HS-27A (cell line): ENCODE measurements around the gene CUEDC2.

Experiments
- DNase-seq: peaks from one replicate; pipeline ENCODE4 v3.0.0-alpha.2; 2012; ENCODE audit warnings: low read depth, missing footprints

Gene CUEDC2

DNA sequence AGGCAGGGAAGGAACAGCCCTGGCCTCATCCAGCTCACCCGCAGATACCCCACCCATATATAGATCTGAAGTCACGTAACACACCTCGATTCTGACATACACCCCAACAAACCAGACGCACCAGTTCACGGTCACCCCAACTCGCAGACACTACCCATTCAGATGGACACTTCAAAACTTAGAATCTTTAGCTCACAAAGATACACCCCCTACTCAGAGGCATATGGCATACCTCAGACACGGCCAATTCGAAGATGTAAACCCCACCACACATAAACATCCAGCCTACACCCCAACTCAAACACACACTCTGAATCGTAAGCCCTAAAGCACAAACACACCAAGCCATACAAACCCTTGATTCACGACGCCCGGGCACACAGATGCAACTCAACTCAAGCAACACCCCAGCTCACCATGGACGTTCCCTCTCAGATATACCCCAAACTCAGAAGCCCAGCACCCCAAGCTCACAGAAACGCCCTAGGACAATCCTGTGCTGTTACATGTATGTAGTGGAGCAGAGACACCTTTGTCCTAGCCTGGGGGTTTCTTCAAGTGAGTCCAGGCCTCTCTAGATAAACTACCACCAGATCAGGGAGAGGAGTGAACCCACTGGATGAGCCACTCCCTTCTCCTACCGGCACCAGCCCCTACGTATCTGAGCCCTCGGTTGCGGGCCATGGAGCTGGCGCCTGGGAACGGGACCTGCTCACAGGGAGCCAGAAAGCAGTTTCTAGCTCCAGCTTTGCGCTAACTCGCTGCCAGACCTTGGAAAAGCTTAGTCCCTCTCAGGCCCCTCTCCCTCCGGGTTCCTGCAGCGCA lies 22.6 kb downstream of the CUEDC2 start:
- no peak for DNase-seq

DNA sequence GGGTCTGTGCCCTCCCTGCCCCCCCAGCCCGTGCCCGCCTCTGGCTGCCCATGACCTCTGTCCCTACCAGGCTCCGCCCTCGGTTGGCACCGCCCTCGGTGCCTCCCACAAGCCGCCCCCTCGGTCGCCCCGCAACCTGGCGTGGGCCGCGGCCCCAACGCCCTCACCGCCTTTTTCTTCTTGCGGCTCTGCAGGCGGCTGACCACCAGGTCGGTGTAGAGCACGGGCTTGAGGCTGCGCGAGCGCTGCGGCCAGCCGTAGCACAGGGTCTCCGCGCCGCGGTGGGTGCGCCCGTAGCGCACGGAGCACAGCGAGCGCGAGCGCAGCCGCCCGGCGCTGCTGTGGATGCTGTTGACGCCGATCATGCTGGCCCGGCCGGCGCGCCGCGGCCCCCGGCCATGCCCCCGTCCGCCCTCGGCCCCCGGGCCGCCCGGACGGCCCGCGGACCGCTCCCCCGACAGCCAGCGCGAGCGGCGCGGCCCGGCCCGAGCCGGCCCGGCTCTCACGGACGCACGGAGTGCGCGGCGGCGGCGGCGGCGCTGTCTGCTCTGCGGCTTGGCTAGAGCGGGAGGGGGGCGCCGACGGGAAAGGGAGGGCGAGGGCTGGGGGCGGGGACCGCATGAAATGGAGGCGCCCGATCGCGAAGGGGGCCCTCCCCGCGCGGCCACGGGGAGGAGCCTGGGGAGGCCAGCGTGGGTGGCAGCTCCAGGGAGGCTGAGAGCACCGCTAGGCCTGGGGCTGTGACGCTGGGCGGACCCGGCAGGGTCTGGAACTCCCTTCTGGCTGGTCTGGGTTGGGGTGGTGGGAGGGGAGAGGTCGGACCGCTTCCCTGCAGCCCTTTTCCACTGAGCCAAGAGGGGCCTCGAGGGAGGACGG lies 23.4 kb downstream of the CUEDC2 start:
- no peak for DNase-seq

DNA sequence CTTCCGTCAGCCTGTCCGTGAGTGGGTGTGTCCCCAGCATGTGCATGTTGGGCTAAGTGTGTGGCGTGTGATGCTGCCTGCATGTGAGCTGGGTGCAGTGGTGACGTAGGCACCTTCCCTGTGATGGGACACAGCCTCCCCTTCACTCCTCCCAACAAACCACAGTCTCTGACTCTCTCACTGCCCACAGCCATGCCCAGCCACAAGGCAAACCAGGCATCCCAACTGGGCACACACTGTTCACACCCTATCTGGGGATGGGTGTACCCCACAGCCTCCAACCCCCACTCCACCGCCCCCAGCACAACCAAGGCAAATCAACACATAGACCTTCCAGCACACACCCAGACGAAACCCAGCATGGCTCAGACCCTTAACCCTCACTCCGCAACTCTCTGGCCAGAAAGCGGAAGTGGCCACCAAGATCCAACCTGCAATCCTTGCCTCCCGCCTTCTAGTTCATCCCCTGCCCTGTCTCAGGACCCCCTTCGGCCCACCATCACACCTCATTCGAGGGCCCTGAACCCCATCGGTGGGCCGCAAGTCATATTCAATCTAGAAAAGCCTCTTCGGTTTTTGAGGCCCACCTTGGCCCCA lies 24.1 kb downstream of the CUEDC2 start:
- no peak for DNase-seq

DNA sequence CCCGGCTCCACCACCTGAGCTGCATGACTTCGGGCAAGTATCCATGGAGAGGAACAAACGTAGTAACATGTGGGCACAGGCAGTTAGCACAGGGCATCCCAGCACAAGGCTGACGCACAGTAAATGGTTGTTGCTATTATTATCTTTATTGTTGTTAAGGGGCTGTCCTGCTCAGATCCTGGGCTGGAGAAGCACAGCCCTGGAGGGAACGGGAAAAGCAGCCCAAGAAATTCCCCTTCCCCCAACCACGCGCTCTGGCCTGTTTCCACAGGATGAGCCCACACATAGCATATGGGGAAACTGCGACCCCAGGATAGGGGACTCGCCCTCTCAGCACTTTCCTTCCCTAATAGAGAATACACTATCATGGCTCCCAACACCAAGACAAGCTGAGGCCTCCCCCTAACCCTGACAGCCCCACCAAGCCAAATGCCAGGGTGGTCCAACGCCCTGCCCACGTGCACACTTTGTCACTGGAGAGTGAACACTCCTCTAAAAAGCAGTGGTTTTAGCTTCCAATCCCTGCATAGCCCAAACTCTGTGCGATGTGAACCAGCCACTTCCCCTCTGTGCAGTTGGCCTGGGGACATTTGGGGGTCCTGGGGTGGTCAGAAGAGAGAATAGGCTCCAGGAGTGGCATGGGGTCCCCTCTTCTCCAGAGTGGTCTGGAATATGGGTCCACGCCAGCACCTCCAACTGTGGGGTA lies 24.8 kb downstream of the CUEDC2 start:
- DNase-seq = no peak

DNA sequence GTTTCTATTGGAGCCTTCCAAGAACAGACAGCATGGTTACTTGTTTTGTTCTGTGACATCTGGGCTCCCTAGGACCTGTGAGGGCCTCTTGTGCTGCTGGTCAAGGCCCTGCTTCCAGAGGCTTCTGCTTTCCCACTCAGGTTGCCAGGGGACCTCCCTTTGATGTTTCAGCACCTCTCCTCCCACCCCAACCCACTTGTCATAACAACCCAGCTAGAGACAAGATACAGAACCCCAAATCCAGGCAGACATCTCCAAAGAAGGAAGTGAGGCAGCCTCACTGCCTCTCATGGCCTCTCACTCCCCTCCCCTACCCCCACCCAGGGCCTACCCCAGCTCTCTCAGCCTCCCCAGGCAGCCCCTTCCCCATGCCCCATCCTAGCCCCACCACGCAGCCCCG lies 25.6 kb downstream of the CUEDC2 start:
- DNase-seq = no peak

DNA sequence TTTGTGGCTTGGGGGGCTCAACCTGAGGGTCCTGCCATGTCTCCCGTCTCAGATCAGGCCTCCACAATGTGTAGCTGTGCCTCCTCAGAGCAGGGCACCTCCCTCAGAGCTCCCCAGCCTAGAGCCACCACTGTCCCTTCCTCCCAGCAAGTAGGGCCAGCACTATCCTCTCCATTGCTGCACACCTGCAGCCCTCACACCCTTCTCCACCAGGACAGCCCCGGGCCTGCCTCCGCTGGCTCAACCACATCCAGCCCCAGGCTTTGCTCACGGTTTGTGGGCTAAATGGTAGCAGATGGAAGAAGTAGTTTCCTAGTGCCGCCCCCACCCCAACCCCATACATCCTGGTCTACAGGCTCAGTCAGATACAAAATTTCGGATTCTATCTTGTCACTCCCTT lies 26.7 kb downstream of the CUEDC2 start:
- no peak for DNase-seq

DNA sequence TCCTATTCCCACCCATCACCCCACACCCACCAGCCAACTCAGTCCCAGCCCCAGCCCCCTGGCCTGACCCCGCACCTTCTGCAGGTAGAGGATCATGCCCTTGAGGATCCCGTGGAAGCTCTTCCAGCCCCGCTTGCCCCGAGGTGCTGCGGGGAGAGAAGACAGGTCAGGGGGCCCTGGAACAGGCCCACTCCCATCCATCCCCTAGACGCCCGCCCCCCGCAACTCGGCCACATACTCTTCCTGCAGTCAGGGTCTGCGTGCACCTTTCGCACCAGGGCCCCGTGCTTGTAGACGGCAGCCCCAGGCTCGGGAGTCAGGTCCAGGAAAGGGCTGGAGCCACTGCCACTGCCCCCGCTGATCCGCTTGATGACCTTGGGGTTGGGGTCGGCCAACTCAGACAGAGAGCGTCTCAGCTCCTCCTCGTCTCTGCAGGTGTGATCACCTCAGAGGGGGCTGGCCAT lies 27.2 kb downstream of the CUEDC2 start:
- DNase-seq = no peak

DNA sequence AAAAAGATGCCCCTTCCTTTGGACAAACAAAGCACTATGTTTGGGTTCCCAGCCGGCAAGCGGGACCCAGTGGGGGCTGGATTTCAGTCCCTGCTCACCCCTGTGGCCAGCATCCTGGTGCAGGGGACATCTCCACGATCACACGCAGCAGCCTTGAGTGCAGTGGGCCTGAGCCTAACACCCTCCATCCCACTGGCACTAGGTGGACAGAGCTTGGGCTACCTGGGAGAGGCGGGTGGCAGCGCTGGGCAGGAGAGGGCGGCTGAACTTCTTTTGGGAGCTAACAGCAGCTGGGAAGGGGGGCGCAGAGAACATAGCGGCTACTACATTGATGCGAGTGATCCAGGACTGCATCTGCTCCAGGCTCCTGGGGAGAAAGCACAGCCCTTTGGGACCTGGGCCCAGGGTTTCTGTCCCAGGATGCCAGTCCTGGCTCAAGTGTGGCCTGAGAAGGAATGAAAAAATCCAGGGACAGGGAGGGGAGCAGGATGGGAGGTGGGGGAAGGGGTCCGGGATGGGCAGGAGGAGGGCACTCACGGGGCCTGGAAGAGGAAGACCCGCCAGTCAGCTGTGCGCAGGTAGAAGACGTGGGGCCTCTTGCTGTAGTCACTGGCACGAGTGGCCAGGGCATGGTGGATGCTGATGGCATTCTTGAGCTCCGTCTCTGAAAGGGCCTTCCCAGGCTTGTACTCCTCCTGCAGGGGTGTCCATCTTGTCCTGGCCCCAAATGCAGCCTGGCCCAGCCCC lies 27.8 kb downstream of the CUEDC2 start:
- no peak for DNase-seq

DNA sequence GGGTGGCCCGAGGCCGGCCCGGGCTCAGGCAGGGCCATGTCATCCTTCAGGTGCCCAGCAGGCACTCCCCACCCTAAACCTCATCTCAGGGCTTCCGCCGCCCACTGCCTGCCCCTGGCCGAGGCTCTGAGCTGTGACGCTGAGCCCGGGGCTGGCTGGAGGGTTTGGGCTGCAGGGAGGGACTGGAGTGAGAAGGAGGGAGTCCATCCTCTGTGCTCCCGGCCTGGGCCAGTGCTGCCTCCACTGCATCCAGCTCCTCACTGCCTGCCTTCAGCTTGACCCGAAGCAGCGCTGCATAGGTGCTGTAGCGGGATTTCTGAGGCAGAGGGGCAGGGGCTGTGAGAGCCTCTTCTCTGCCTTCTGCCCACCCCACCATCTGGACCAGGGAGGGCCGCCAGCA lies 29.3 kb downstream of the CUEDC2 start:
- no peak for DNase-seq

DNA sequence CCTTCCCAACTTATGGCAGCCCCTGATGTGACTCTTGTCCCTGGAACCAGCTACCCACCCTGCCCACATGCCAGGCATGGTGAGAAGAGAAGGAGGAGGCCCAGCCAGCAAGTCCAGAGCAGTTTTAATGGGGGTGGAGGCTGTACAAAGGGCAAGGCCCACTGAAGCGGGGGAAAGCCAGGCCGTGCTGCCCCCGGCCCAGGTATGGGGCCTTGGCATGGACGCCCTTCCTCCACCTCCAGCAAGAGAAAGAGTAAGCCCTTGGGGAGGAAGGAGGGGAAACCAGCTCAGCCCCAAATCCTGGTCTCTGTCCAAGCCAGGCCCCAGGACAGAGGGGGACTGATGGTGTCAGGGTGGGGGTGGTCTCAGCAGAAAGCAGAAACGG lies 29.9 kb downstream of the CUEDC2 start:
- no peak for DNase-seq

DNA sequence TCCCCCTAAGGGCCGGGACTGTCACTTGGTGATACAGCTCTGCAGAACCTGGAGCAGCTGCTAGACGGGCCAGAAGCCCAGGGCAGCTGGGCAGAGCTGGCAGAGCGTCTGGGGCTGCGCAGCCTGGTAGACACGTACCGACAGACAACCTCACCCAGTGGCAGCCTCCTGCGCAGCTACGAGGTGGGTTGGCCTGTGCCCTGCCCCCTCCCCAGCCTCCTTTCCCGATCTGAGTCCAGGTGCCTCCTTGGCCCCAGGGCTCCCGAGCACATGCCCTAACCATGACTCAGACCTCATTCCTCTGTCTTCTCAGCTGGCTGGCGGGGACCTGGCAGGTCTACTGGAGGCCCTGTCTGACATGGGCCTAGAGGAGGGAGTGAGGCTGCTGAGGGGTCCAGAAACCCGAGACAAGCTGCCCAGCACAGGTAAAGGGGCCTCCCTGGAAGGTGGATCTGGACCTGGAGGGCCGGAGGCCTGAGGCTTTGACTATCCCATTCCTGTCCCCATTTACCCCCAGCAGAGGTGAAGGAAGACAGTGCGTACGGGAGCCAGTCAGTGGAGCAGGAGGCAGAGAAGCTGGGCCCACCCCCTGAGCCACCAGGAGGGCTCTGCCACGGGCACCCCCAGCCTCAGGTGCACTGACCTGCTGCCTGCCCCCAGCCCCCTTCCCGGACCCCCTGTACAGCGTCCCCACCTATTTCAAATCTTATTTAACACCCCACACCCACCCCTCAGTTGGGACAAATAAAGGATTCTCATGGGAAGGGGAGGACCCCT lies 30.5 kb downstream of the CUEDC2 start:
- no peak for DNase-seq

DNA sequence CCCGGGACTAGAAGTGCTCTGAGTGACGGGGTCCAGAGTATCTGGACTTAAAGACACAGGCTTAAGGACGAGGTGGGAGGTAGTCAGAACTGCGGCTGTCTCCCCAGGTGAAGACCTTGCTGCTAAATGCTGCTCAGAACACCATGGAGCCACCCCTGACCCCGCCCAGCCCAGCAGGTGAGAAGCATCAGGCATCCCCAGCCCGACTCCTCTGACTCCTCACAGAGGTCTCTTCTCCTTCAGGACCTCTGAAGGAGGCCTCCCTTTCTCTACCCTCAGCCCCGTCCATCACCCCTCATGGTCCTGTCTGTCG lies 31.1 kb downstream of the CUEDC2 start:
- no peak for DNase-seq

DNA sequence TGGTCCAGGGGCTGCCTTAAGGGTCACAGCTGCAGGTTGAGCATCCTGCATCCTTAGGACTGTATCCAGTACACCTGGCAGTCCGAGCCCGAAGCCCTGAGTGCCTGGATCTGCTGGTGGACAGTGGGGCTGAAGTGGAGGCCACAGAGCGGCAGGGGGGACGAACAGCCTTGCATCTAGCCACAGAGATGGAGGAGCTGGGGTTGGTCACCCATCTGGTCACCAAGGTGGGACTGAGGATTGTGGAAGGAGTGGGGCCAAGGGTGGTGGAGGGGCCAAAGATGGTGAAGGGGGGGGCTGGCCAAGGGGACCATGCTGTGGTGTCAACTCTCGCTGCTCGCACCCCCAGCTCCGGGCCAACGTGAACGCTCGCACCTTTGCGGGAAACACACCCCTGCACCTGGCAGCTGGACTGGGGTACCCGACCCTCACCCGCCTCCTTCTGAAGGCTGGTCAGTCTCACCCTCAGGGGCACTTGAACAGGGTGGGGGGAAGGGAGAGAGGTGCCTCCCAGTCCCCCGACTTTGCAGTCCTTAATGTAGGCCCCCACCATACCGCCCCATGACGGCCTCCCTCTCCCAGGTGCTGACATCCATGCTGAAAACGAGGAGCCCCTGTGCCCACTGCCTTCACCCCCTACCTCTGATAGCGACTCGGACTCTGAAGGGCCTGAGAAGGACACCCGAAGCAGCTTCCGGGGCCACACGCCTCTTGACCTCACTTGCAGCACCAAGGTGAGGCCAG lies 31.6 kb downstream of the CUEDC2 start:
- DNase-seq = no peak

DNA sequence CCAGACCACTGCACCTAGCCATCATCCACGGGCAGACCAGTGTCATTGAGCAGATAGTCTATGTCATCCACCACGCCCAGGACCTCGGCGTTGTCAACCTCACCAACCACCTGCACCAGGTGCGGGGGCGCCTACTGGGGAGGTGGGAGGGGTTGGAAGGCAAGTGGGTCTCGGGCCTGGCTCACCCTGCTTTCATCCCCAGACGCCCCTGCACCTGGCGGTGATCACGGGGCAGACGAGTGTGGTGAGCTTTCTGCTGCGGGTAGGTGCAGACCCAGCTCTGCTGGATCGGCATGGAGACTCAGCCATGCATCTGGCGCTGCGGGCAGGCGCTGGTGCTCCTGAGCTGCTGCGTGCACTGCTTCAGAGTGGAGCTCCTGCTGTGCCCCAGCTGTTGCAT lies 32.3 kb downstream of the CUEDC2 start:
- no peak for DNase-seq

DNA sequence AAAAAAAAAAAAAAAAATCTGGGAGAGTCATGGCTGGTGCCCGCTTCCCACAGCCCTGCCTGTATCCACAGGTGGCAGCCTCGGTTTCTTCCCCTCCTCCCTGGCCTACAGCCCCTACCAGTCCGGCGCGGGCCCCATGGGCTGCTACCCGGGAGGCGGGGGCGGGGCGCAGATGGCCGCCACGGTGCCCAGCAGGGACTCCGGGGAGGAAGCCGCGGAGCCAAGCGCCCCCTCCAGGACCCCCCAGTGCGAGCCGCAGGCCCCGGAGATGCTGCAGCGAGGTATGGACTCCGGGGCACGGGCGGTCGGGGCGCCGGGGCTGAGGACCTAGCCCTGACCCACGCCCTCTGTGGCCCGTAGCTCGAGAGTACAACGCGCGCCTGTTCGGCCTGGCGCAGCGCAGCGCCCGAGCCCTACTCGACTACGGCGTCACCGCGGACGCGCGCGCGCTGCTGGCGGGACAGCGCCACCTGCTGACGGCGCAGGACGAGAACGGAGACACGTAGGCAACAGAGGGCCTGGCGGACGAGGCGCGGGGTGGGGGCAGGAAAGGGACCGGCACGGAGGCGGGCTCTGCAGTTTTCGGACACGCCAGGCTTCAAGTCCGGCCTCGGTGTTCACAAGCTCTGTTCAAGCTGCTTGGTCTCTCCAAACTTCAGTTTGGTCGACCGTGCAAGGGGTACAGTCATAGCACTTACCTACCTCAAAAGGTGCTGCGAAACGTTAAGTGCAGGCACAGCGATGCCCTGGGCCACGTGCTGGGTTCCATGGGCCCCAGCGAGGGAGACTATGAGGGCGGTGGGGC lies 33.0 kb downstream of the CUEDC2 start:
- no peak for DNase-seq

DNA sequence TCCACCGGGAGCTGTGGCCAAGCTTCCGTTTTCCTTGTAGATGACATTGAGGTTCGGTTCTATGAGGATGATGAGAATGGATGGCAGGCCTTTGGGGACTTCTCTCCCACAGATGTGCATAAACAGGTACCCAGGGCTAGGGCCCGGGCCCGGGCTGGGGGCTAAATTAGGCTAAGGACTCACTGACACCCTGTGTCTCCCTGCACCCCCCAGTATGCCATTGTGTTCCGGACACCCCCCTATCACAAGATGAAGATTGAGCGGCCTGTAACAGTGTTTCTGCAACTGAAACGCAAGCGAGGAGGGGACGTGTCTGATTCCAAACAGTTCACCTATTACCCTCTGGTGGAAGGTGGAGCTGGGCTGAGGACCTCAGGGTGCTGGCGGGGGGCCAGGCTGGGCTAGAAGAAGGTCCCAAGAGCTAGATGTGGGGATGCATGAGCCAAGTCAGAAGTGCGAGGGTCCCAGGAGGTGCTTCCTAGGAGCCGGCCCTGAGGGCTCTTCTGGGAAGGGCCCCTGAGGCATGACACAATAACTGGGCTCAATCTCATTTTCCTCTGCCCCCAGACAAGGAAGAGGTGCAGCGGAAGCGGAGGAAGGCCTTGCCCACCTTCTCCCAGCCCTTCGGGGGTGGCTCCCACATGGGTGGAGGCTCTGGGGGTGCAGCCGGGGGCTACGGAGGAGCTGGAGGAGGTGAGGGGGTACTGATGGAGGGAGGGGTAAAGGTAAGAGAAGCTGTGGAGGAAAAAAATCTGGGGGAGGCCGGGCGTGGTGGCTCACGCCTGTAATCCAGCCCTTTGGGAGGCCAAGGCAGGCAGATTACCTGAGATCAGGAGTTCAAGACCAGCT lies 34.0 kb downstream of the CUEDC2 start:
- no peak for DNase-seq

DNA sequence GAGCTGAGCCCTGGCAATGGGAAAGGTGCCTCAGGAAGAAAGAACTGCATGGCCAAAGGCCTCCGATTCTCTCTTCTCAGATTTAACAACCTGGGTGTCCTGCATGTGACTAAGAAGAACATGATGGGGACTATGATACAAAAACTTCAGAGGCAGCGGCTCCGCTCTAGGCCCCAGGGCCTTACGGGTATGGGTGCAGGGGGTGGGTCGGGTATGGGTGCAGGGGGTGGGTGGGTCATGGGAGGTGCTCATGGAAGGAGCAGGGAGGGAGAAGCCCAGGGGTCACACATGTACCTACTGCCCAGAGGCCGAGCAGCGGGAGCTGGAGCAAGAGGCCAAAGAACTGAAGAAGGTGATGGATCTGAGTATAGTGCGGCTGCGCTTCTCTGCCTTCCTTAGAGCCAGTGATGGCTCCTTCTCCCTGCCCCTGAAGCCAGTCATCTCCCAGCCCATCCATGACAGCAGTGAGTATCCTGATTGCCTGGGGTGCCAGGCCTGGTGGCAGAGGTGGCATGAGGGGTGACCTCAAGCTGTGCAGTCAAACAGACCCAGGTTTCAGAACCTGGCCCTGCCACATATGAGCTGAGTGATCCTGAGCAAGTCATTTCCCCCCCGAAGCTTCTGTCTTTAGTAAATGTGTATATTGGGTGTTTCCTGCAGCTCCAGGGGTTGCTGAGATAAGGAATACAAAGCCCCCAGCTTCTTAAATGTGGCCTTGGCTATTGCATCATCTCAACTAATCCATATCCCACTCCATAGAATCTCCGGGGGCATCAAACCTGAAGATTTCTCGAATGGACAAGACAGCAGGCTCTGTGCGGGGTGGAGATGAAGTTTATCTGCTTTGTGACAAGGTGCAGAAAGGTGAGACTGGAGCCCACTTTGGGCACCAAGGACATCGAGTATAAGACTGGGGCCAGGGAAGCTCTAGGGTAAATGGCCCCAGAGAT lies 34.9 kb downstream of the CUEDC2 start:
- no peak for DNase-seq
